ENCODE measurements around the gene ABHD5.
"Not testable (repeated sequence)": the region's sequence is repeated elsewhere in the genome, so short reads cannot be mapped to it uniquely, and the experiment has no call there.

The ABHD5 gene

GRCh38 chr3:43665011-43665410, 25.7 kb upstream of the ABHD5 start:
- not testable (repeated sequence) for H3K79me2 ChIP-seq (ENCODE audit: control insufficient read depth, insufficient read depth, low read length, unreplicated experiment); H3K4me3 ChIP-seq (ENCODE audit: low read depth, low read length); H3K36me3 ChIP-seq (ENCODE audit: insufficient read depth, low read length); H3K4me1 ChIP-seq (ENCODE audit: control insufficient read depth, insufficient read depth, low read length, unreplicated experiment); H3K27ac ChIP-seq (ENCODE audit: low read depth, low read length); H2AFZ ChIP-seq (ENCODE audit: low read length, unreplicated experiment); H3K27me3 ChIP-seq (ENCODE audit: insufficient read depth, low read length)

- Histone ChIP-seq H3K27me3 (ENCODE audit: insufficient read depth, low read length) (no peaks in the 10 kb centered on the region), H3K4me1 (ENCODE audit: control insufficient read depth, insufficient read depth, low read length, unreplicated experiment) (no peaks in the 10 kb centered on the region), H3K79me2 (ENCODE audit: control insufficient read depth, insufficient read depth, low read length, unreplicated experiment) (no peaks in the 10 kb centered on the region), H3K4me3 (ENCODE audit: low read depth, low read length) (no peak overlapping the region), H3K27ac (ENCODE audit: low read depth, low read length) (no peak overlapping the region), H3K36me3 (ENCODE audit: insufficient read depth, low read length) (no peaks in the 10 kb centered on the region), H2AFZ (ENCODE audit: low read length, unreplicated experiment) (no peak overlapping the region)
These were observed 19.9 kb upstream of the ABHD5 start for GRCh38 chr3:43670635-43671522.

DNA sequence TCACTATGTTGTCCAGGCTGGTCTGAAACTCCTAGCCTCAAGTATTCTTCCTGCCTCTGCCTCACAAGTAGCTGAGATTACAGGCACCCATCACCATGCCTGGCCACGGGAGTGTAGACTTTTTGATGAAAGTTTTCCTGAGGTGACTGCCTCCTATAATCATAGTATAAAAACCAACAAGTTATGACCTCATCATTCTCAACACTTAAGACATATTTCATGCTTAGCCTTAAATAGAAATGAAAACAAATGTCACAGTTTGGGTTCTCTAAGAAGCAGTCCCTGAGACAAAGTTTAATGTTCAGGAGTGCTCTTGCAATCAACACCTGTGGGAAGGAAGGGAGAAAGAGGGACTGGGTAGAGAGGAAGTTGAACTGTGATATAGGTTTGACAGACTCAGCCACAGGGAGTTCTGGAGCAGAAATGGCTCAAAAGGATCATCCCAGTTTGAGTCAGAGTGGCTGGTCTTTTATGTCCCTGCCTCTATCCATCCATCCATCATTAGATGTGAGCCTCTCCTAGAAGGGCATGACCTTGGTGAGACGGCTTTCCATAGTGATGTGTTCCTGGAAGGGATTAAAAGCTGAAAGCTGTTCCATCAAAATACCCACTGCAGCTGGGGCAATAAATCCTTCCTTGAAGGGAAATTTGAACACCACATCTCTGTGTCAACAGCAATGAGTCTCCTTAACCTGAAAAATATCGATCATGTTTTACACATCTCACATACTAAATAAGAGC, 16.2 kb upstream of the ABHD5 start:
- no peak overlapping the region for H3K4me3 ChIP-seq (ENCODE audit: low read depth, low read length)
- no peaks in the 10 kb centered on the region for H3K36me3 ChIP-seq (ENCODE audit: insufficient read depth, low read length)
- H3K27me3 ChIP-seq (ENCODE audit: insufficient read depth, low read length), result no peaks in the 10 kb centered on the region
- no peak overlapping the region for H2AFZ ChIP-seq (ENCODE audit: low read length, unreplicated experiment)
- H3K79me2 ChIP-seq (ENCODE audit: control insufficient read depth, insufficient read depth, low read length, unreplicated experiment), result no peaks in the 10 kb centered on the region
- no peak overlapping the region for H3K27ac ChIP-seq (ENCODE audit: low read depth, low read length)
- H3K4me1 ChIP-seq (ENCODE audit: control insufficient read depth, insufficient read depth, low read length, unreplicated experiment), result no peaks in the 10 kb centered on the region

- Histone ChIP-seq H2AFZ (ENCODE audit: low read length, unreplicated experiment) (no peak overlapping the region), H3K4me1 (ENCODE audit: control insufficient read depth, insufficient read depth, low read length, unreplicated experiment) (no peaks in the 10 kb centered on the region), H3K27ac (ENCODE audit: low read depth, low read length) (no peak overlapping the region)
These were observed 15.1 kb upstream of the ABHD5 start for GRCh38 chr3:43675593-43675992.

DNA sequence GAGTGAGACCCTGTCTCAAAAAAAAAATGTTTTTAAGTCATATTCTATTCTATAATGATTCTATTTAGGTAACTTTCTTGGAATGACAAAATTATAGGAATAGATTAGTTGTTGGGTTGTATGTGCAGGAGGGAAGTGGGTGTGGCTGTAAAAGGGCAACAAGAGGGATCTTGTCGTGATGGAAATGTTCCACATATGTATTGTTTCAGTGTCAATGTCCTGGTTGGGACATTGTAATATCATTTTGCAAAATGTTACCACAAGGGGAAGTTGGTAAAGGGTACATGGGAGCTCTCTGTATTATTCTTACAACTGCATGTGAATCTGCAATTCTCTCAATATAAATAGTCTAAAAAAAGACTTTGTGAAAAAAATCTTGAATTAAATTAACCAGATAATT, 14.3 kb upstream of the ABHD5 start:
- H3K36me3 ChIP-seq (ENCODE audit: insufficient read depth, low read length), result no peaks in the 10 kb centered on the region
- H2AFZ ChIP-seq (ENCODE audit: low read length, unreplicated experiment), result no peak overlapping the region
- H3K79me2 ChIP-seq (ENCODE audit: control insufficient read depth, insufficient read depth, low read length, unreplicated experiment), result no peaks in the 10 kb centered on the region
- H3K4me3 ChIP-seq (ENCODE audit: low read depth, low read length), result no peak overlapping the region
- no peaks in the 10 kb centered on the region for H3K4me1 ChIP-seq (ENCODE audit: control insufficient read depth, insufficient read depth, low read length, unreplicated experiment)
- H3K27ac ChIP-seq (ENCODE audit: low read depth, low read length), result no peak overlapping the region
- no peaks in the 10 kb centered on the region for H3K27me3 ChIP-seq (ENCODE audit: insufficient read depth, low read length)

More at GRCh38 chr3:43675593-43675992, 15.1 kb upstream of the ABHD5 start:
- H3K36me3 ChIP-seq (ENCODE audit: insufficient read depth, low read length), result no peaks in the 10 kb centered on the region
- no peaks in the 10 kb centered on the region for H3K27me3 ChIP-seq (ENCODE audit: insufficient read depth, low read length)
- no peak overlapping the region for H3K4me3 ChIP-seq (ENCODE audit: low read depth, low read length)
- H3K79me2 ChIP-seq (ENCODE audit: control insufficient read depth, insufficient read depth, low read length, unreplicated experiment), result no peaks in the 10 kb centered on the region

- not testable (repeated sequence) for H2AFZ ChIP-seq (ENCODE audit: low read length, unreplicated experiment); H3K79me2 ChIP-seq (ENCODE audit: control insufficient read depth, insufficient read depth, low read length, unreplicated experiment); H3K27me3 ChIP-seq (ENCODE audit: insufficient read depth, low read length); H3K4me1 ChIP-seq (ENCODE audit: control insufficient read depth, insufficient read depth, low read length, unreplicated experiment); H3K4me3 ChIP-seq (ENCODE audit: low read depth, low read length); H3K27ac ChIP-seq (ENCODE audit: low read depth, low read length); H3K36me3 ChIP-seq (ENCODE audit: insufficient read depth, low read length)
These were observed 12.4 kb upstream of the ABHD5 start for GRCh38 chr3:43678375-43678774.

DNA sequence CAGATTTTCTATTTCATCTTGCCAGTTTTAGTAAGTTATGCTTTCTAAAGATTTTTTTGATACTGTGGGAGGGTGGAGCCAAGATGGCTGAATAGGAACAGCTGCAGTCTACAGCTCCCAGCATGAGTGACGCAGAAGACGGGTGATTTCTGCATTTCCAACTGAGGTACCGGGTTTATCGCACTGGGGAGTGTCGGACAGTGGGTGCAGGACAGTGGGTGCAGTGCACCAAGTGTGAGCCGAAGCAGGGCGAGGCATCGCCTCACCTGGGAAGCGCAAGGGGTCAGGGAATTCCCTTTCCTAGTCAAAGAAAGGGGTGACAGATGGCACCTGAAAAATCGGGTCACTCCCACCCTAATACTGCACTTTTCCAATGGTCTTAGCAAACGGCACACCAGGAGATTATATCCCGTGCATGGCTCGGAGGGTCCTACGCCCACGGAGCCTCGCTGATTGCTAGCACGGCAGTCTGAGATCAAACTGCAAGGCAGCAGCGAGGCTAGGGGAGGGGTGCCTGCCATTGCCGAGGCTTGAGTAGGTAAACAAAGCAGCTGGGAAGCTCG, 11.8 kb upstream of the ABHD5 start:
- not testable (repeated sequence) for H3K4me1 ChIP-seq (ENCODE audit: control insufficient read depth, insufficient read depth, low read length, unreplicated experiment); H3K4me3 ChIP-seq (ENCODE audit: low read depth, low read length); H2AFZ ChIP-seq (ENCODE audit: low read length, unreplicated experiment); H3K27me3 ChIP-seq (ENCODE audit: insufficient read depth, low read length); H3K27ac ChIP-seq (ENCODE audit: low read depth, low read length); H3K36me3 ChIP-seq (ENCODE audit: insufficient read depth, low read length); H3K79me2 ChIP-seq (ENCODE audit: control insufficient read depth, insufficient read depth, low read length, unreplicated experiment)

GRCh38 chr3:43680857-43681256, 9.9 kb upstream of the ABHD5 start:
- H2AFZ ChIP-seq (ENCODE audit: low read length, unreplicated experiment); H3K27ac ChIP-seq (ENCODE audit: low read depth, low read length); H3K27me3 ChIP-seq (ENCODE audit: insufficient read depth, low read length); H3K79me2 ChIP-seq (ENCODE audit: control insufficient read depth, insufficient read depth, low read length, unreplicated experiment); H3K36me3 ChIP-seq (ENCODE audit: insufficient read depth, low read length); H3K4me3 ChIP-seq (ENCODE audit: low read depth, low read length); H3K4me1 ChIP-seq (ENCODE audit: control insufficient read depth, insufficient read depth, low read length, unreplicated experiment): not testable (repeated sequence)

- peaks cover 5% of the 10 kb centered on the region for H3K4me1 ChIP-seq (ENCODE audit: control insufficient read depth, insufficient read depth, low read length, unreplicated experiment)
- H3K79me2 ChIP-seq (ENCODE audit: control insufficient read depth, insufficient read depth, low read length, unreplicated experiment), result no peaks in the 10 kb centered on the region
- H3K4me3 ChIP-seq (ENCODE audit: low read depth, low read length), result no peak overlapping the region
- H2AFZ ChIP-seq (ENCODE audit: low read length, unreplicated experiment), result no peak overlapping the region
- no peak overlapping the region for H3K27ac ChIP-seq (ENCODE audit: low read depth, low read length)
- H3K36me3 ChIP-seq (ENCODE audit: insufficient read depth, low read length), result no peaks in the 10 kb centered on the region
- no peaks in the 10 kb centered on the region for H3K27me3 ChIP-seq (ENCODE audit: insufficient read depth, low read length)
These were observed 5.8 kb upstream of the ABHD5 start for GRCh38 chr3:43684944-43685343.

- H3K36me3 ChIP-seq (ENCODE audit: insufficient read depth, low read length), result no peaks in the 10 kb centered on the region
- H3K4me1 ChIP-seq (ENCODE audit: control insufficient read depth, insufficient read depth, low read length, unreplicated experiment), result peaks cover 5% of the 10 kb centered on the region
- no peaks in the 10 kb centered on the region for H3K79me2 ChIP-seq (ENCODE audit: control insufficient read depth, insufficient read depth, low read length, unreplicated experiment)
- H2AFZ ChIP-seq (ENCODE audit: low read length, unreplicated experiment), result no peak overlapping the region
- no peaks in the 10 kb centered on the region for H3K27me3 ChIP-seq (ENCODE audit: insufficient read depth, low read length)
- no peak overlapping the region for H3K27ac ChIP-seq (ENCODE audit: low read depth, low read length)
- no peak overlapping the region for H3K4me3 ChIP-seq (ENCODE audit: low read depth, low read length)
These were observed 4.8 kb upstream of the ABHD5 start for GRCh38 chr3:43685921-43686320.

DNA sequence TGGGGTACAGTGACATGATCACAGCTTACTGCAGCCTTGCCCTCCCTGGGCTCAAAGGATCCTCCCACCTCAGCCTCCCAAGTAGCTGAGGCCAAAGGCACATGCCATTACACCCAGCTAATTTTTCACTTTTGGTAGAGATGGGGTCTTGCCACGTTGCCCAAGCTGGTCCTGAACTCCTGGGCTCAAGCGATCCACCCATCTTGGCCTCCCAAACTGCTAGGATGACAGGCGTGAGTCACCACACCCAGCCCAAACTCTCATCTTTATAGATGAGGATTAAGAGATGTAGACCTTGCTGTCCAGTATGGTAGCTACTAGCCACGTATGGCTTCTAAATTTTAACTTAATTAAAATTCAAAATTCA, 4.4 kb upstream of the ABHD5 start:
- no peak overlapping the region for H3K27ac ChIP-seq (ENCODE audit: low read depth, low read length)
- H3K4me1 ChIP-seq (ENCODE audit: control insufficient read depth, insufficient read depth, low read length, unreplicated experiment), result peaks cover 5% of the 10 kb centered on the region
- H3K79me2 ChIP-seq (ENCODE audit: control insufficient read depth, insufficient read depth, low read length, unreplicated experiment), result peaks cover 2% of the 10 kb centered on the region
- H3K4me3 ChIP-seq (ENCODE audit: low read depth, low read length), result no peak overlapping the region
- no peaks in the 10 kb centered on the region for H3K27me3 ChIP-seq (ENCODE audit: insufficient read depth, low read length)
- H3K36me3 ChIP-seq (ENCODE audit: insufficient read depth, low read length), result no peaks in the 10 kb centered on the region
- H2AFZ ChIP-seq (ENCODE audit: low read length, unreplicated experiment), result no peak overlapping the region

All from ACC112 (cell line).